Activated CD4-positive, alpha-beta T cell treated with anti-CD3 and anti-CD28 coated beads, Interleukin-2, amount 50 U/mL, for 24 hours (primary cell): Measurements from ENCODE around the gene PAK1.

ENCODE experiments used
- DNase-seq, 2 donors: peaks; one replicate each; pipeline ENCODE4 v3.0.0-alpha.2; 2020; ENCODE audit warnings: low read depth in 1 of 2, low spot score in 1 of 2

Gene PAK1

GRCh38 chr11:77375107-77375506 lies 98.8 kb downstream of the PAK1 start:
- DNase-seq, result no peak

GRCh38 chr11:77374611-77375031 lies 99.3 kb downstream of the PAK1 start:
- no peak for DNase-seq

GRCh38 chr11:77374108-77374507 lies 99.8 kb downstream of the PAK1 start:
- no peak for DNase-seq

GRCh38 chr11:77372726-77373125 lies 101.2 kb downstream of the PAK1 start:
- no peak for DNase-seq

GRCh38 chr11:77371646-77372045 lies 102.2 kb downstream of the PAK1 start:
- DNase-seq, result no peak

- no peak for DNase-seq
These were observed 103.7 kb downstream of the PAK1 start for GRCh38 chr11:77370217-77370616.

GRCh38 chr11:77361184-77361583 lies 112.7 kb downstream of the PAK1 start:
- DNase-seq, result no peak

GRCh38 chr11:77359481-77359880 lies 114.4 kb downstream of the PAK1 start:
- no peak for DNase-seq

GRCh38 chr11:77353131-77353530 lies 120.8 kb downstream of the PAK1 start:
- no peak for DNase-seq

- DNase-seq, result no peak
These were observed 122.5 kb downstream of the PAK1 start for GRCh38 chr11:77351281-77351886.

- no peak for DNase-seq
These were observed 125.9 kb downstream of the PAK1 start for GRCh38 chr11:77347948-77348347.

GRCh38 chr11:77346906-77347603 lies 126.8 kb downstream of the PAK1 start:
- no peak for DNase-seq

- DNase-seq, result no peak
These were observed 128.3 kb downstream of the PAK1 start for GRCh38 chr11:77345621-77346020.

GRCh38 chr11:77340501-77340900 lies 133.4 kb downstream of the PAK1 start:
- DNase-seq, result no peak

- DNase-seq, result no peak
These were observed 141.6 kb downstream of the PAK1 start for GRCh38 chr11:77332259-77332658.

- DNase-seq, result no peak
These were observed 148.7 kb downstream of the PAK1 start for GRCh38 chr11:77325159-77325558.

GRCh38 chr11:77324508-77324907 lies 149.4 kb downstream of the PAK1 start:
- no peak for DNase-seq

- DNase-seq, result no peak
These were observed 150.8 kb downstream of the PAK1 start for GRCh38 chr11:77322926-77323590.

GRCh38 chr11:77322506-77322905 lies 151.4 kb downstream of the PAK1 start:
- DNase-seq, result no peak

GRCh38 chr11:77320351-77320750 lies 153.5 kb downstream of the PAK1 start:
- no peak for DNase-seq

- no peak for DNase-seq
These were observed 155.3 kb downstream of the PAK1 start for GRCh38 chr11:77318600-77318999.

- DNase-seq, result no peak
These were observed 157.1 kb downstream of the PAK1 start for GRCh38 chr11:77316733-77317342.
